HG03108 (cell line): ENCODE data around the gene ZNF532.

Experiments
- ATAC-seq: cut with Tn5 transposase; IDR thresholded peaks from one replicate; pipeline ENCODE4 v1.9.1; 2021; ENCODE audit warnings: moderate library complexity; ENCODE audit not compliant: unreplicated experiment

ZNF532 gene

GRCh38 chr18:59033974-59034373, 169.3 kb downstream of the ZNF532 start:
- ATAC-seq, result no peak

DNA sequence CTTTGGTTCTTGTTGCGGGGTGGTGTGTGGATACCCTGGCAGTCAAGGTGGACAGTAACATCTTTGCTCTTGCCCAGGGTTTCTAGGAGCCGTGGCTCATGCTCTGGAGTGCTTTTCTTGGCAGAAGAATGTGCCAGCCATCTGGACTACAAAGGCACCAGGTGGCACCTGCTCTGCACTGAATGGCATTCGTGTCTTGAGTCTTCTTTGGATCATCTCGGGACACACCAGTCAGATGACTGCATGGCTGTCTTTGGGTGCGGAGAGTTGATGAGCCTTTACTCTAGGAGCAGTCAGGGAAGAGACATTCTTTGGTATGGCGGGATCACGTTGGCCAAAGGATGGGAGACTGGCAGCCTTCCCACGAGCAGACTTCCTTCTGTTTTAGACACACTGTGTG, 170.9 kb downstream of the ZNF532 start:
- no peak for ATAC-seq
